Measurements from ENCODE around the gene OTOGL.
"Not testable (repeated sequence)": the region's sequence is repeated elsewhere in the genome, so short reads cannot be mapped to it uniquely, and the experiment has no call there.

OTOGL gene

GRCh38 chr12:80099259-80099658, at the start of gene OTOGL:
Gene OTOGL, plus strand, starts transcription at chr12:80099537. Its CDS starts 109,895 bp downstream, at chr12:80209432.
- no peak for DNase-seq

GRCh38 chr12:80050236-80050635, 49.1 kb upstream of the OTOGL start:
- no peak for DNase-seq

- peak; percentile 3 for DNase-seq
Observed at GRCh38 chr12:80053051-80053790, 46.1 kb upstream of the OTOGL start.

GRCh38 chr12:80056232-80056631, 43.1 kb upstream of the OTOGL start:
- no peak for DNase-seq

GRCh38 chr12:80056845-80057244, 42.5 kb upstream of the OTOGL start:
- DNase-seq: no peak

GRCh38 chr12:80058586-80058985, 40.8 kb upstream of the OTOGL start:
- DNase-seq: no peak

GRCh38 chr12:80059102-80059501, 40.2 kb upstream of the OTOGL start:
- DNase-seq: no peak

GRCh38 chr12:80059875-80060274, 39.5 kb upstream of the OTOGL start:
- no peak for DNase-seq

- no peak for DNase-seq
Observed at GRCh38 chr12:80064269-80064668, 35.1 kb upstream of the OTOGL start.

GRCh38 chr12:80064951-80065350, 34.4 kb upstream of the OTOGL start:
- no peak for DNase-seq

GRCh38 chr12:80068173-80068572, 31.2 kb upstream of the OTOGL start:
- DNase-seq: no peak

GRCh38 chr12:80083892-80084614, 15.3 kb upstream of the OTOGL start:
- not testable (repeated sequence) for DNase-seq

GRCh38 chr12:80086025-80086424, 13.3 kb upstream of the OTOGL start:
- no peak for DNase-seq

GRCh38 chr12:80087486-80088213, 11.7 kb upstream of the OTOGL start:
- DNase-seq: no peak

- no peak for DNase-seq
Observed at GRCh38 chr12:80100591-80100990, 1.3 kb downstream of the OTOGL start.

- DNase-seq: no peak
Observed at GRCh38 chr12:80101126-80101525, 1.8 kb downstream of the OTOGL start.

GRCh38 chr12:80107221-80107620, 7.9 kb downstream of the OTOGL start:
- DNase-seq: no peak

- no peak for DNase-seq
Observed at GRCh38 chr12:80116735-80117134, 17.4 kb downstream of the OTOGL start.

GRCh38 chr12:80118565-80119324, 19.4 kb downstream of the OTOGL start:
- no peak for DNase-seq

GRCh38 chr12:80120994-80121393, 21.7 kb downstream of the OTOGL start:
- DNase-seq: no peak

GRCh38 chr12:80121661-80122060, 22.3 kb downstream of the OTOGL start:
- DNase-seq: no peak

- no peak for DNase-seq
Observed at GRCh38 chr12:80129895-80130530, 30.7 kb downstream of the OTOGL start.

Measured in DMS 273 treated with DMSO at 0.1 percent for 48 hours (cell line).